Measurements from ENCODE around the gene GPR142.

The GPR142 gene, protein sequence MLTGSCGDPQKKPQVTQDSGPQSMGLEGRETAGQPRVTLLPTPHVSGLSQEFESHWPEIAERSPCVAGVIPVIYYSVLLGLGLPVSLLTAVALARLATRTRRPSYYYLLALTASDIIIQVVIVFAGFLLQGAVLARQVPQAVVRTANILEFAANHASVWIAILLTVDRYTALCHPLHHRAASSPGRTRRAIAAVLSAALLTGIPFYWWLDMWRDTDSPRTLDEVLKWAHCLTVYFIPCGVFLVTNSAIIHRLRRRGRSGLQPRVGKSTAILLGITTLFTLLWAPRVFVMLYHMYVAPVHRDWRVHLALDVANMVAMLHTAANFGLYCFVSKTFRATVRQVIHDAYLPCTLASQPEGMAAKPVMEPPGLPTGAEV

GRCh38 chr17:74367206-74367605 lies at the start of gene GPR142:
TSS of gene GPR142 (plus strand) at chr17:74367506. CDS start at chr17:74369541, 2,035 bp downstream.
- no peak within 1 kb of the TSS for H3K4me3 ChIP-seq (ENCODE audit: low read length)
- TF ChIP-seq, protein P1, sequence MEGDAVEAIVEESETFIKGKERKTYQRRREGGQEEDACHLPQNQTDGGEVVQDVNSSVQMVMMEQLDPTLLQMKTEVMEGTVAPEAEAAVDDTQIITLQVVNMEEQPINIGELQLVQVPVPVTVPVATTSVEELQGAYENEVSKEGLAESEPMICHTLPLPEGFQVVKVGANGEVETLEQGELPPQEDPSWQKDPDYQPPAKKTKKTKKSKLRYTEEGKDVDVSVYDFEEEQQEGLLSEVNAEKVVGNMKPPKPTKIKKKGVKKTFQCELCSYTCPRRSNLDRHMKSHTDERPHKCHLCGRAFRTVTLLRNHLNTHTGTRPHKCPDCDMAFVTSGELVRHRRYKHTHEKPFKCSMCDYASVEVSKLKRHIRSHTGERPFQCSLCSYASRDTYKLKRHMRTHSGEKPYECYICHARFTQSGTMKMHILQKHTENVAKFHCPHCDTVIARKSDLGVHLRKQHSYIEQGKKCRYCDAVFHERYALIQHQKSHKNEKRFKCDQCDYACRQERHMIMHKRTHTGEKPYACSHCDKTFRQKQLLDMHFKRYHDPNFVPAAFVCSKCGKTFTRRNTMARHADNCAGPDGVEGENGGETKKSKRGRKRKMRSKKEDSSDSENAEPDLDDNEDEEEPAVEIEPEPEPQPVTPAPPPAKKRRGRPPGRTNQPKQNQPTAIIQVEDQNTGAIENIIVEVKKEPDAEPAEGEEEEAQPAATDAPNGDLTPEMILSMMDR (conservative IDR thresholded peaks at IDR 0.05; ENCODE audit: low read length): no peak
- no peak for DNase-seq (ENCODE audit: low read depth)

GRCh38 chr17:74318391-74318790 lies 48.9 kb upstream of the GPR142 start:
- no peak overlapping the region for H3K4me3 ChIP-seq (ENCODE audit: low read length)
- TF ChIP-seq, protein P1 (conservative IDR thresholded peaks at IDR 0.05; ENCODE audit: low read length): no peak
- no peak for DNase-seq (ENCODE audit: low read depth)

DNA sequence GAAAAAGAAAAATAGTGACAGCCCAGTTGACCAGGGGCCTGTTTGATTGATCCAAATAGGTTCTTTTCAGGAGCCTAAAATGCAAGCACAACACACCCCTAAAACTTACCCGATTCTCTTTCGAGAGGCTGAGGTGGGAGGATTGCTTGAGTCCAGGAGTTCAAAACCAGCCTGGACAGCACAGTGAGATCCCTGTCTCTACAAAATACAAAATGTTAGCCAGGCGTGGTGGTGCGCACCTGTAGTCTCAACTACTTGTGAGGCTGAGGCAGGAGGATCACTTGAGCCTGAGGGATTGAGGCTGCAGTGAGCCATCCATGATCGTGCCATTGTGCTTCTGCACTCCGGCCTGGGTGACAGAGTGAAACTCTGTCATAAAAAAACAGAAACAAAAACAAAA lies 42.8 kb upstream of the GPR142 start:
- no peak overlapping the region for H3K4me3 ChIP-seq (ENCODE audit: low read length)
- no peak for DNase-seq (ENCODE audit: low read depth)
- TF ChIP-seq, protein P1 (conservative IDR thresholded peaks at IDR 0.05; ENCODE audit: low read length): no peak

DNA sequence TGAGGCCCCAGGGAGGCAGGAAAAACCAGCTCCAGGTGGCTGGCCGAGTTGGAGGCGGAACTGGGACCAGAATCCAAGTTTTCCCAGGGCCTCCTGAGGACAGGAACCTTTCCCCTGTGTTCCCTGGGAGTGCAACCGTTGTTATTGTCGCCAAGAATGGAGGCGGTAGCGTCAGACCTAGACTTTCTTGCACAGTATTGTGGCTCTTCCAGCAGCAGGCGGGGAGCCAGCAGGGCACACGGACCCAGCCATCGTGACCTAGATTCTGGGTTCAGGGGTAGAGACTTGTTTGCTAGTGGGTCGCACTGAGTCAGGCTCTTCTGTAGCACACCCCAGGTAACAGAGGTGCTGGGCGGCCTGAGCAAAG lies 41.9 kb upstream of the GPR142 start:
- DNase-seq (ENCODE audit: low read depth): no peak
- no peak overlapping the region for H3K4me3 ChIP-seq (ENCODE audit: low read length)

DNA sequence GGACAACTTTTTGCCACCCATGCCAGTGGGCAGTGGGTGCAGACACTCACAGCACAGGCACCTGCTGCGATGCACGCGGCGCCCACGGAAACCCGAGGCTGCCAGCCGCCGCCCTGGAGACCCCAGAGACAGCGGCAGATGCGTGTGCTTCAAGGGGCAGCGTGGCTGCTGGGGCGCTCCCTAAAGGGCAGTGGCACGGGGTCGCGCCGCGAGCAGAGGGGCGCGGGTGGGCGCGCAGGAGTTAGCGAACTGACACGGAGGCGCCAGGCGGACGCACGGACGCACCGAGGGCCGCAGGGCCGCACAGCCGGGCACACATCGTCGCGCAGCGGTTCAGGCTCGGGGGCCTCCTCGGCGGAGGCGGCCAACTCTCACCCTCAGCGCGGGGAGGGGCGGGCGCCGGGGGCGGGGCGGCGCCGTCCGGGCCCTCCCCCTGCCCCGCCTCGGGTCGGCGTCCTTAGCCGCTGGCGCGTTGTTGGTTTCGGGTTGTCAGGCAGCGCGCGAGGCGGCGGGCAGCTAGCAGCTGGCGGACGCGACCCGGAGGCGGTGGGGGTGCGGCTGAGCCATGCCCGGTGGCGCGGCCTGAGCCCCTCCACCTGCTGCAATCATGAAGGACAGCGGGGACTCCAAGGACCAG lies 41.4 kb upstream of the GPR142 start, which contains the start of gene KIF19:
KIF19 (plus strand) TSS at position 484 of the 637 bp plus-strand sequence; CDS start at position 608, 124 bp downstream.
- H3K4me3 ChIP-seq (ENCODE audit: low read length): no peak within 1 kb of the TSS
- no peak for DNase-seq (ENCODE audit: low read depth)
- TF ChIP-seq, protein P1 (conservative IDR thresholded peaks at IDR 0.05; ENCODE audit: low read length): no peak

More for the DNA sequence above, 41.9 kb upstream of the GPR142 start:
- TF ChIP-seq, protein P1 (conservative IDR thresholded peaks at IDR 0.05; ENCODE audit: low read length): no peak

- H3K4me3 ChIP-seq (ENCODE audit: low read length): no peak overlapping the region
- TF ChIP-seq, protein P1 (conservative IDR thresholded peaks at IDR 0.05; ENCODE audit: low read length): no peak
- no peak for DNase-seq (ENCODE audit: low read depth)
Observed at GRCh38 chr17:74326506-74326905, 40.8 kb upstream of the GPR142 start.

DNA sequence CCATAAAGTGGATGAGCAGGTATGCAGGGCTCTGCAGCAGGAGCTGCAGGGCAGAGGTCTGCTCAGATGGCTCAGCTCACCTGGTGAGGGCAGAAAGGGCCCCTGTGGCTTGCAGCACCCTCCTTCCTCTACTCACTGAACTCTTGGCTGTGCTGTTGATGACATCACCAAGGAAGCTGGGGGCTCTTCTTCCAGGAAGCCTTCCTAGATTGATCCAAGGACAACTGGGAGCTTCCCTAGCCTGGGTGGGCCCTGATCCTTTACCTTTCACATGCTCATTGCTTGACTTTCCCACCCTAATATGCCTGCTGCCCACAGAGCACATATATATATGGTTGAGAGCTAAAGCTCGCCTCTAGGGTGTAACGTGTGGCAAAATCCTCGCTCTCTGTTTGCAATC lies 38.8 kb upstream of the GPR142 start:
- DNase-seq (ENCODE audit: low read depth): no peak
- no peak overlapping the region for H3K4me3 ChIP-seq (ENCODE audit: low read length)
- TF ChIP-seq, protein P1 (conservative IDR thresholded peaks at IDR 0.05; ENCODE audit: low read length): no peak

Measured in AG10803 (cell line).